Measurements from ENCODE around the gene BRD9.
"Not testable (repeated sequence)": the region's sequence is repeated elsewhere in the genome, so short reads cannot be mapped to it uniquely, and the experiment has no call there.

DNA sequence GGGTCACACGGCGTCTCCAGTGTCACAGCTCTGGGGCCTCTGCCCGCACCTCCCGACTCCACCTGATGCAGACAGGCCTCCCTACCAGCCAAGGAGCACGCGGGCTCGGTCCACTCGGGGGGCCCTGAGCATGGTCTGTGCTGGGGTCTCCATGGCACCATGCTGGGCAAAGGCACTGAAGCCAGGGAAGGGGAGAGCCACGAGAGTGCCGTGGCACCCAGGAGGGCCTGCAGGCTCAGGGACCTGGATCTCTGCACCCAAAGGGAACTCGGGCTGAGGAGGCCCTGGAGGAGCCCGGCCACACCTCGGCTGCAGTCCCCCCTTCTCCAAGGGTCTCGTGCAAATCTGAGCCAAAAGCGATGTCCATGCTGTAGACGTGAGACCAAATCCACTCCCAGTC is 48.2 kb downstream of the BRD9 start:
- TF ChIP-seq CTCF (IDR thresholded peaks at IDR 0.05; ENCODE audit: low read length); EZH2 (IDR thresholded peaks at IDR 0.05; ENCODE audit: borderline replicate concordance, low read length): not testable (repeated sequence)
